B cell (primary cell): Measurements from ENCODE around the gene PRR35. TPM values are rescaled to one million over a fixed set of nuclear protein-coding genes. Genes with fewer than 3 reads are reported as not detected.

Experiments used
- ATAC-seq: fragments of 200-7000 bp; cut with Tn5 transposase; one replicate; pipeline ENCODE4 v1.10.0; 2021; ENCODE audit warnings: low read depth, mild to moderate bottlenecking, moderate number of reproducible peaks, moderate library complexity
- CTCF ChIA-PET: fragments of 350-600 bp; sonication (Branson Sonifier 250); formaldehyde crosslinking; loops from one replicate; lab custom pipeline; 2021; ENCODE audit warnings: antibody characterized with exemption, inconsistent platforms; lab: Charles Lee
- POLR2A ChIA-PET: fragments of 350-600 bp; sonication (Branson Sonifier 250); formaldehyde crosslinking; loops from one replicate; lab custom pipeline; 2021; ENCODE audit warnings: antibody characterized with exemption; lab: Charles Lee
- DNase-seq: peaks from one replicate; pipeline ENCODE4 v3.0.0; 2013
- H2AFZ ChIP-seq: 2 replicates; pipeline ENCODE4 v1.6.1; 2012; ENCODE audit warnings: mild to moderate bottlenecking, low read depth, low read length; ENCODE audit not compliant: insufficient read depth, poor library complexity, severe bottlenecking
- H3K27ac ChIP-seq, 2 donors: 1 replicate in 1 of 2; 2 replicates in 1 of 2; pipeline ENCODE4 v1.5.1; 2012 to 2013; ENCODE audit warnings: low read length in 2 of 2, mild to moderate bottlenecking in 2 of 2, moderate library complexity in 1 of 2
- H3K27me3 ChIP-seq, 4 experiments: fragments of 200-600 bp in 1 of 4; sonication (generic) in 1 of 4; replicated peaks in 1 of 4; 1 replicate in 2 of 4; 2 replicates in 2 of 4; pipeline versions ENCODE4 v1.6.1 to v1.7.0; 2013 to 2016; ENCODE audit warnings: low read length in 3 of 4, mild to moderate bottlenecking in 2 of 4, mixed read lengths in 1 of 4, moderate library complexity in 1 of 4; ENCODE audit not compliant: insufficient read depth in 4 of 4, control insufficient read depth in 3 of 4; ENCODE audit errors: control extremely low read depth in 1 of 4
- H3K36me3 ChIP-seq, 2 experiments: replicated peaks in 1 of 2; 1 replicate in 1 of 2; 2 replicates in 1 of 2; pipeline versions ENCODE4 v1.6.1 to v1.7.1; 2013; ENCODE audit warnings: low read length in 1 of 2; ENCODE audit not compliant: insufficient read depth in 2 of 2, control insufficient read depth in 1 of 2; ENCODE audit errors: control extremely low read depth in 1 of 2, extremely low read depth in 1 of 2
- H3K4me1 ChIP-seq, 2 donors: fragments of 200-600 bp in 1 of 2; sonication (generic) in 1 of 2; 1 replicate in 1 of 2; 2 replicates in 1 of 2; pipeline versions ENCODE4 v1.5.1 to v1.6.1; 2013 to 2017; ENCODE audit warnings: low read length in 2 of 2; ENCODE audit not compliant: control insufficient read depth in 2 of 2, insufficient read depth in 2 of 2
- H3K4me2 ChIP-seq: replicated peaks from 2 replicates; pipeline ENCODE3; 2012; ENCODE audit warnings: mild to moderate bottlenecking, low read depth, low read length; ENCODE audit not compliant: poor library complexity, severe bottlenecking
- H3K4me3 ChIP-seq, 5 experiments: fragments of 200-600 bp in 1 of 5; sonication (generic) in 1 of 5; 1 replicate in 3 of 5; 2 replicates in 2 of 5; pipeline versions ENCODE4 v1.5.1 to v1.7.0; 2011 to 2016; ENCODE audit warnings: low read length in 4 of 5, mild to moderate bottlenecking in 4 of 5, low read depth in 2 of 5, control low read depth in 1 of 5, moderate library complexity in 1 of 5; ENCODE audit not compliant: insufficient read depth in 1 of 5; ENCODE audit errors: control extremely low read depth in 1 of 5, extremely low read depth in 1 of 5
- H3K79me2 ChIP-seq: fragments of 200-600 bp; sonication (generic); one replicate; pipeline ENCODE4 v1.6.0; 2016; ENCODE audit warnings: low read length; ENCODE audit not compliant: control insufficient read depth, insufficient read depth
- H3K9ac ChIP-seq: fragments of 200-600 bp; sonication (generic); 2 replicates; pipeline ENCODE4 v1.6.1; 2017; ENCODE audit warnings: mild to moderate bottlenecking, low read length, moderate library complexity
- H3K9me3 ChIP-seq, 3 donors: one replicate each; pipeline versions ENCODE4 v1.6.1 to v1.7.1; 2013; ENCODE audit warnings: low read length in 2 of 3; ENCODE audit not compliant: control insufficient read depth in 2 of 3, insufficient read depth in 1 of 3; ENCODE audit errors: control extremely low read depth in 1 of 3
- H4K20me1 ChIP-seq: 2 replicates; pipeline ENCODE4 v1.6.0; 2012; ENCODE audit warnings: mild to moderate bottlenecking, low read length; ENCODE audit not compliant: insufficient read depth, control insufficient read depth, poor library complexity, severe bottlenecking
- H3K27ac Mint-ChIP-seq: one replicate; pipeline ENCODE4 v1.8.0; 2021; ENCODE audit warnings: mixed read lengths
- H3K27me3 Mint-ChIP-seq: one replicate; pipeline ENCODE4 v1.8.0; 2021; ENCODE audit warnings: mixed read lengths
- H3K4me1 Mint-ChIP-seq: one replicate; pipeline ENCODE4 v1.8.0; 2021; ENCODE audit warnings: mixed read lengths
- H3K4me3 Mint-ChIP-seq: one replicate; pipeline ENCODE4 v1.8.0; 2021; ENCODE audit warnings: mixed read lengths
- H3K9me3 Mint-ChIP-seq: one replicate; pipeline ENCODE4 v1.8.0; 2022; ENCODE audit warnings: mixed read lengths; ENCODE audit not compliant: insufficient read depth
- EZH2 ChIP-seq: IDR thresholded peaks from 2 replicates; pipeline ENCODE4 v1.6.1; 2012; ENCODE audit warnings: borderline replicate concordance, low read depth, mild to moderate bottlenecking, moderate library complexity, low read length; ENCODE audit not compliant: insufficient read depth, poor library complexity, severe bottlenecking
- WGBS: methylation state at CpG from one replicate; pipeline ENCODE4 v1.1.5; 2013; ENCODE audit warnings: missing lambda C conversion rate; ENCODE audit not compliant: insufficient coverage; 5-methylcytosine and 5-hydroxymethylcytosine counted together
- intact Hi-C: fragments of 100-400 bp; cut with micrococcal nuclease; formaldehyde crosslinking; loops from one replicate; pipeline ENCODE4 v1.10.0; 2022
- polyA plus RNA-seq: library from polyadenylated mRNA; depleted of rRNA; stranded (reverse); fragments of >200 nt; gene quantifications from 2 replicates; pipeline ENCODE4 v1.2.3, GENCODE V29; 2012
- total RNA-seq, 2 donors: library from RNA; stranded (reverse); fragments of 120-200 nt in 1 of 2; gene quantifications; 1 replicate in 1 of 2; 2 replicates in 1 of 2; pipeline versions ENCODE4 v1.2.3 to v1.2.4, GENCODE V29; 2013 to 2022
- TF ChIP-seq, protein P1 (sequence below): fragments of 200-600 bp; IDR thresholded peaks from one replicate; pipeline ENCODE4 v1.8.0; 2022; ENCODE audit warnings: antibody characterized with exemption, mild to moderate bottlenecking

The PRR35 gene
- total and polyA plus RNA-seq, 2 donors (not counting 1 experiment from before 2014, with no cell fraction given) = not detected

DNA sequence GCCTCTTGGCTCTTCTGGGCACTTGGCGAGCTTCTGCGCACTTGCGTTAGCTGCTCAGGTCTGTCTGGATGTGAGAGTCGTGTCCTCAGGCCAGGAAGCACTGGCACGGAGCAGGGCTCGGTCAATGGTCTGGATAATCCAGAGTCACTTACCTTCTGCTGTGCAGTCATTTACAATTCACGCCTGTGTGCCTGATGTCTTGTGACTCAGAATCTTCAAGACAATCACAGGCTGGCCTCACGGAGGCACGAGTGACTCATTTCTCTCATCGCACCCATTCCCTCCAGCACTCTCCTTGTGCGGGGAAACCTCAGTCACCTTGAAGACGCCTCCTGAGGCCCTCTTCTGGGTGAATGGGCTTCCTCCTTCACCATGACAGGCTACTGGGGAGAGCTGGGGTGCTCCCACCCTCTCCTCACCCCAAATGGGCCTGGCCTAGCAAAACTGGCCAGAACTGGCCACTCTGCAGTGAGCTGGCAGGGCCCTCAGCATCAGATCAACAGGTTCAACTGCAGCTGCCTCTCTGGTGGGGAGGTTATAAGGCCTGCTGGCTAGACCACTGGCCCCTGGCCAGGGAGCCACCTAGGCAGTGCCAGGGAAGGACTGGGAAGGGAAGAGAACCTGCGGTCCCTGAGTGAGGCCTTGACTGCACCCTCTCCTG, 34.5 kb upstream of the PRR35 start:
- no peak for TF ChIP-seq EZH2
- TF ChIP-seq, protein P1, sequence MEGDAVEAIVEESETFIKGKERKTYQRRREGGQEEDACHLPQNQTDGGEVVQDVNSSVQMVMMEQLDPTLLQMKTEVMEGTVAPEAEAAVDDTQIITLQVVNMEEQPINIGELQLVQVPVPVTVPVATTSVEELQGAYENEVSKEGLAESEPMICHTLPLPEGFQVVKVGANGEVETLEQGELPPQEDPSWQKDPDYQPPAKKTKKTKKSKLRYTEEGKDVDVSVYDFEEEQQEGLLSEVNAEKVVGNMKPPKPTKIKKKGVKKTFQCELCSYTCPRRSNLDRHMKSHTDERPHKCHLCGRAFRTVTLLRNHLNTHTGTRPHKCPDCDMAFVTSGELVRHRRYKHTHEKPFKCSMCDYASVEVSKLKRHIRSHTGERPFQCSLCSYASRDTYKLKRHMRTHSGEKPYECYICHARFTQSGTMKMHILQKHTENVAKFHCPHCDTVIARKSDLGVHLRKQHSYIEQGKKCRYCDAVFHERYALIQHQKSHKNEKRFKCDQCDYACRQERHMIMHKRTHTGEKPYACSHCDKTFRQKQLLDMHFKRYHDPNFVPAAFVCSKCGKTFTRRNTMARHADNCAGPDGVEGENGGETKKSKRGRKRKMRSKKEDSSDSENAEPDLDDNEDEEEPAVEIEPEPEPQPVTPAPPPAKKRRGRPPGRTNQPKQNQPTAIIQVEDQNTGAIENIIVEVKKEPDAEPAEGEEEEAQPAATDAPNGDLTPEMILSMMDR = no peak
- WGBS = 72% methylated on average over 13 of the region's 13 CpGs
- peak; percentile 41 for DNase-seq
- H3K4me2 ChIP-seq = peak overlapping the region; percentile 98
- peak overlapping the region in 1 of 2 donors; percentile 33 for H3K27ac ChIP-seq
- ChIA-PET POLR2A (interaction anchor here (1.2 kb wide), 1 partner anchor 155 kb away, joined by 3 read pairs; the partner anchor contains the start of gene STUB1), CTCF (no interaction called here)
- no peak overlapping the region for H3K4me3 ChIP-seq
- peak overlapping the region; percentile 89 for H3K4me3 Mint-ChIP-seq
- peaks cover 36% of the 10 kb centered on the region for H3K4me1 Mint-ChIP-seq
- H3K27ac Mint-ChIP-seq = peak overlapping the region; percentile 89
- H3K9ac ChIP-seq = no peak overlapping the region
- peaks cover 44% of the 10 kb centered on the region for H4K20me1 ChIP-seq
- no peak overlapping the region for H2AFZ ChIP-seq
- H3K27me3 Mint-ChIP-seq = no peaks in the 10 kb centered on the region
- H3K9me3 Mint-ChIP-seq = no peaks in the 10 kb centered on the region
- ATAC-seq = no peak
- H3K79me2 ChIP-seq = peaks cover 37% of the 10 kb centered on the region
- H3K9me3 ChIP-seq = peaks cover 0 to 2% (median 0%) of the 10 kb centered on the region in 3 donors
- intact Hi-C loops = loop anchor here (2.0 to 5.0 kb wide), 3 partner anchors 43 to 173 kb away; partner anchors contain the start of genes AXIN1, PGAP6 and PIGQ
- H3K4me1 ChIP-seq = peaks cover 25 to 47% of the 10 kb centered on the region in 2 donors
- no peaks in the 10 kb centered on the region for H3K36me3 ChIP-seq
- no peaks in the 10 kb centered on the region for H3K27me3 ChIP-seq
